Muscle of back (tissue), 11 donors: ENCODE measurements around the gene SYNPO. TPM values are rescaled to one million over a fixed set of nuclear protein-coding genes. Genes with fewer than 3 reads are reported as not detected.

ENCODE experiments used
- DNase-seq, 3 donors: peaks; one replicate each; pipeline versions ENCODE4 v3.0.0 to v3.0.0-alpha.2; 2013
- polyA plus RNA-seq, 10 donors: library from polyadenylated mRNA; unstranded; fragments of 120-200 nt; gene quantifications; one replicate each; pipeline ENCODE4 v1.2.1, GENCODE V29; 2013; ENCODE audit not compliant: insufficient read length in 10 of 10

Gene SYNPO
- polyA plus RNA-seq, 10 donors: 19.0 to 36.0 (median 32.4) TPM

- DNase-seq: no peak
Observed at GRCh38 chr5:150606476-150606875, 34.0 kb upstream of the SYNPO start.

- DNase-seq: no peak
Observed at GRCh38 chr5:150607105-150607504, 33.4 kb upstream of the SYNPO start.

GRCh38 chr5:150607991-150608390, 32.5 kb upstream of the SYNPO start:
- DNase-seq: no peak

GRCh38 chr5:150608991-150609390, 31.5 kb upstream of the SYNPO start:
- no peak for DNase-seq

DNA sequence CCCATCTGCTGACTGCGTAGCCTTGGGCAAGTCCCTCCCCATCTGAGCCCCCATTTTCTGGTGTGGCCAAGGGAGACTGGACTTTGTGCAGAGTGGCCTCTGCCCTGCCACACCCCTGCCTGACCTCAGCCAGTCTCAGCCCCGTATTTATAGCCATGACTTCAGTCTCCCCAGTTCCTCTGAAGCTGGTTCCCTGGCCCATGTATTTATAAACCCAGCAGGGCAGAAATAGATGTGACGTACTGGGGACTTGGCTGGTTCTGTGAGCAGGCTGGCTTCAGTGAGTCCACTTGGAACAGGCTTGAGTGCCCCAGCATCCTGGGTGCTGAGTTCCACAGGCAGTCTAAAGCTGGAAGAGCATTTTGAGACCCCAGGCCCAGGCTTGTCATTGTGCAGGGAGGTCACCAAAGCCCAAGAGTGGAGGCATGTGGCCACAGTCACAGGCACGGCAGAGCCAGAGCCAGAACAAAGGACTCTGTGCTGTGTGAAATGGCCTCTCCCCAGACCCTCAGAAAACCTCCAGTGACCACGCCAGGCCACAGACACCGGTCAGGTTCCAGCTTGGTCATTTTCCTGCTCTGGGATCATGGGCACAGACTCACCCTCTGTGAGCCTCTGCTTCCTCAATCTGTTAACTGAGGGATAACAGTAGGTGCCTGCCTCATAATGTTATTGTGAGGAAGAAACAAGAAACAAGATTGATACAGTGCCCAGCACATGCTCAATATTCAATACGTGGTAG, 30.4 kb upstream of the SYNPO start:
- peak in 1 of 3 donors; percentile 60 for DNase-seq

- DNase-seq: no peak
Observed at GRCh38 chr5:150611026-150611425, 29.4 kb upstream of the SYNPO start.

DNA sequence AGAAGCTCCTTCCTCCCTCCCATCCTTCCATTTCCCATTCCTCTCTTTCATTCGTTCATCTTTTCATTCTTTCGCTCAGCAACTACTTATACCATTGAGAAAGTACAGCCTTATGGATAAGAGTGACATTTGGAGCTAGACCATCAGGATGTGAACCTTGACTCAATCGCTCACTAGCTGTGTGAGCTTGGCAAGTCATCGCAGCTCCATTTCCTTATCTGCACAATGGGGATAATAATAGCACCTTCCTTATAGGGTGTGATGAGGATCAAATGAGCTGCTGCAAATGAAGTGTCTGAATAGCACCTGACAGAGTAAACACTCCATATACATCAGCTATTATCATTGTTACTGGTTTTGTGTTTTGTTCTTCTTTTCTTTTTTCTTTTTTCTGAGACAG, 28.1 kb upstream of the SYNPO start:
- no peak for DNase-seq

DNA sequence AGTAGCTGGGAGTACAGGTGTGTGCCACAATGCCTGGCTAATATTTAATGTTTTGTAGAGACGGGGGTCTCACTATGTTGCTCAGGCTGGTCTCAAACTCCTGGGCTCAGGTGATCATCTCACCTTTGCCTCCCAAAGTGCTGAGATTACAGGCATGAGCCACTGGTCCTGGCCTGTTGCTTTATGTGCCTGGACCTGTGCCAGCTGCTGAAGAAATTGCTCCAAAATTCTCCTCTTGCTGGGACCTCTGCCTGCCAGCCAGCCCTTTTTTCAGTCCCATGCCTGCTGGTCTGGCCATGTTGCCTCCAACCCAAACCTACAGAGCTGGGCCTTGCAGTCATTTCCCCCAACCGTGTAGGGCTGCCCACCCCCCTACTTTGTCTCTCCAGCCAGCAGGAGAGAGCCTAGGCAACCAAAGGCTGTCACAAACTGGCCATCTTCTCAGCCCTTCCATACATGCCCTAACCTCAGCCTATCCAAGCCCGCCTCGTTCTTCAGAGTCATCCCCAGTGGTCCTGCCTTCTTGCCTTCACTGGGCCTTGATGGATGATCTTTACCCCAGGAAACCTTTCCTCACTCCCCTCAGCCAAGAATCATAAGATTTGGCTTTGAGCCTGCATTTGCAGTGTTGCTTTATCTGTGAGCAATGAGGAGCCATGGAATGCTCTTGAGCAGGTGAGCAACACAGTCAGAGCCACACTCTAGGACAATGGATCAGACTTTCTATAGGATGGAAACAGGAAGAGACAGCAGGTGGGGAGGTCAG, 27.4 kb upstream of the SYNPO start:
- DNase-seq: no peak

DNA sequence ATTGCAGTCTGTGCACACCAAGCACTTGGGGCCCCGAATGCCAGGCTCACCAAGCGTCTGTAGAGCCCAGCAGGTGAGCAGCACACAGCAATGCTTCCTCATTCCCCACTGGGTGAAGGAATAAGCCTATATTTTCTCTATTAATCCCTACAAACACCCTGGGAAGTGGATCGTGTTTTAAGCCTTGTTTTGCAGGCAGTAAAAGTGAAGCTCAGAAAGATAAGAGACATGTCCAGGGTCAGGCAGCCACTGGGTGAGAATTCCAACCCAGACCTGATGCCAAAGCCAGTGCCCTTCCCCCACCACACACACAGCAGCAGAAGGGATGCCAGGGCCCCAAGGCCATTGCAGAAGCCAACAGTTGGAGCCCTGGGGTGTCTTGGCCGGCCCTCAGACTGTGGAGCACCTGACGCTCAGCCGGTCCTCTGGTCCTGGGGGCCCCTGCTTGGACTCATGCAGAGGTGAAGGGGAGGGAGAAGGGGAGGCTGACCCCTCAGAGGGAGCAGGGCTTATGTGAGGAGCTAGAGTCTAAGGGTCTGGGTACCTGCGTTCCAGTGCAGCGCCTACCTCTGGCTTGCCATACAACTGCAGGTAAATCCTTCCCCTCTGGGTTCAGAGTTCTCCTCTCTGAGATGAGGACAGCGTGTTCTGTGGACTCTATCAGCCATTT, 26.3 kb upstream of the SYNPO start:
- no peak for DNase-seq

DNA sequence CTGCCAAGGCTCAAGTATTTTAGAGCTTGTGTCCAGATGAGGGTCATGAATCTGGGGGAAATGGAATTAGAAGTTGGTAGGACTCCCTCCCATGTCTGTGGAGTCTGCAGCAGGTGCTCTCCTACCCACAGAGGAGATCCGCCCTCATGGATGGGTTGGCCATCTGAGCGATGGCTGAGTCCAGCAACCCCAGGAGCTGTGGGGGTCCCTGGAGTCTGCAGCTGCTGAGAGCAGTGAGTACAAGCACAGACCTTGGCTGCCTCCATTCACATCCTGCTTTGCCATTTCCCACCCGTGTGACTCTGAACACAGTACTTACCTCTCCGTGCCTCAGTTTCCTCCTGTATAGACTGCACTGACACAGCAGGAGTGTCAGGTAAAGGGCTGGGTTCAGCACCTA, 25.8 kb upstream of the SYNPO start:
- peak in 1 of 3 donors; percentile 88 for DNase-seq

DNA sequence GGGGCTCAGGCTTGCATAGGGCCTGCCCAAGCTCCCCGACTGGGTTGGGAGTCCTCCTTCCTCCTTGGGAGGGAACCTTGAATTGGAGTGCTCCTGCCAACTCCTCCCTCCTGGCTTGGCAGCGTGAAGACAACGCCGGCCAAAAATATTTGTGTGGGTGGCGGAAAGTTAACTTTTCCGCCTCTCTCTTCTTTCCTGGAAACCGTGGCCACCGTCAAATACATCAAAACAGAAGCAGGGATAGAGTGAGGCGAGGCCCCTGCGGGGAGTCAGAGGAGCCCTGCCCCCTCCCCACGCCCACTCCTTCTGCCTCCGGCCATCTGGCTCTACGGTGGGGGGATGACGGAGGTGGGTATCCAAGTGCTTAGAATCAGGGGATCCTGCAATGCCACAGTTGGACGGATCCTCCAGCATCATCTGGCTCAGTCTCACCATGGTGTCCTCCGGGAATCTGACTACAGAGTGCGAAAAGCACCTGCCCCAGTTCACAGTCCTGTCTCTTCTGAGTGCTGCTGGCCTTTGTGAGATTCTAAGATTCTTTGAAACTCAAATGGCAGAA, 25.2 kb upstream of the SYNPO start:
- peak in 2 of 3 donors; percentile 82 to 90 for DNase-seq

GRCh38 chr5:150616024-150616470, 24.4 kb upstream of the SYNPO start:
- DNase-seq: no peak

GRCh38 chr5:150616506-150616905, 24.0 kb upstream of the SYNPO start:
- DNase-seq: no peak

GRCh38 chr5:150618163-150618562, 22.3 kb upstream of the SYNPO start:
- no peak for DNase-seq

- DNase-seq: peak in 1 of 3 donors; percentile 76
Observed at GRCh38 chr5:150618588-150619281, 21.7 kb upstream of the SYNPO start.

DNA sequence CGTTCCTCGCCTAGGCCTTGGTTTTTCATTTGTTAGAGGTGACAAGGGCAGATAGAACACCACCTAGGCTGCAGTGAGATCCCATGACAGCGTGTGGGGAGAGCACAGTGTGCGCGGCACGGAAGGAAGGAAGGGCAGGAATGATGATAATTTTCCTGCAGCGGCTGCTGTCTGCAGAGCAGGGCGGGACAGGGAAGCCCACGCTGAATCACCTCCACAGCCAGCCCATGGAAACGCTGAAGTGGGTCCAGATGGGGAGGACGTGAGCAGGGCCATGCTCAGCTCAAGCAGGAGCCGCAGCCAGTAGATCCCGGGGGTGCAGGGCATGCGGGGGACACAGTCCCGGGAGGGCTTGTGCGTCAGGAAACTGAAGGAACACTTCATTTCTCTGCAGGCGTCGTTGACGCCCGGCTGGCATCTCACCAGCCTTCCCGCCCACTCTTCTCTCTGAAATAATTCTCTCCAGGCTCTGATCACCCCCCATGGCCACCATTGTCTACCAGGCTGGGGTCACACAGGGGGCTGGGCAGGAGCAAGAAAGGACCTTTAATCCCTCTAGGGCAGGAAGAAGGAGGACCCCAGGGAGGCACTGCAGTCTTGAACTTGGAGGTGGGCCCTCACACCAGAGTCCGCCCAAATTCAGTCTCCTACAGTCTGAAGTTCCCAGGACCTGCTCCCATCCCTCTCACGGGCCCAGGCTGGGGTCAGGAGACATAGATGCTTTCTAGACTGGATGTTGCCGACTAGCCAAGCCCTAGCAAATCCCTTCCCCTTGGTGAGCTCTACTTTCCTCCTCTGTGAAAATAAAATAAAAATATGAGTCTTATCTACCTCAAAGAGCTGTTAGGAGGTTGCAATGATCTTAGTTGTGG, 20.9 kb upstream of the SYNPO start:
- DNase-seq: peak in 1 of 3 donors; percentile 68

DNA sequence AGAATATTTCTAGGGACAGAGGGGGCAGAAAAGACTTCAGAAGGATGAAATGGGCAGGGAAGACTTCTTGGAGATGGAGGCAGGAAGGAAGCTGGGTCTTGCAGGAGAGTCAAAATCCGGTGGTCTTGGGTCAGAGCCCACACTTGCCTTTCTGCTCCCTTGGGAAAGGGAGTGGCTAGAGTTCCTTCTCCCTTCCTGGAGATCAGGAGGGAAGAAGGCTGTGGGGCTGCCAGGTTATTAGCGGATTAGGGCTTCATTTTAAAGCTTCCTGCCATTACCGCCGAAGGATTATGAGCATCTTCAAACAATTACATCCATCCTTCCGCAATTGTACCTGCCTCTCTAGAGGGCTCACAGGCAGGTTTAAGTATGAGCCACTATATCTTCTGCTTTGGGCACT, 19.2 kb upstream of the SYNPO start:
- DNase-seq: no peak

GRCh38 chr5:150622157-150622556, 18.3 kb upstream of the SYNPO start:
- no peak for DNase-seq

- DNase-seq: no peak
Observed at GRCh38 chr5:150623152-150623877, 17.1 kb upstream of the SYNPO start.

GRCh38 chr5:150623878-150624216, 16.6 kb upstream of the SYNPO start:
- DNase-seq: no peak
